NCI-H1694 (cell line): ENCODE measurements around the gene HYAL2.
A peak's percentile ranks its signal among the peaks of the same experiment; 100 is the strongest.

ENCODE experiments used
- DNase-seq: peaks from one replicate; lab custom pipeline; 2025; lab: John Stamatoyannopoulos, UW

HYAL2 gene

GRCh38 chr3:50330330-50330729 is 7.8 kb upstream of the HYAL2 start:
- no peak for DNase-seq

- DNase-seq: peak; percentile 64
These were observed 5.6 kb upstream of the HYAL2 start, which contains the start of gene TUSC2 for GRCh38 chr3:50327943-50328691. Gene TUSC2 (minus strand): TSS chr3:50328223. CDS start chr3:50328099, 124 bp downstream.

DNA sequence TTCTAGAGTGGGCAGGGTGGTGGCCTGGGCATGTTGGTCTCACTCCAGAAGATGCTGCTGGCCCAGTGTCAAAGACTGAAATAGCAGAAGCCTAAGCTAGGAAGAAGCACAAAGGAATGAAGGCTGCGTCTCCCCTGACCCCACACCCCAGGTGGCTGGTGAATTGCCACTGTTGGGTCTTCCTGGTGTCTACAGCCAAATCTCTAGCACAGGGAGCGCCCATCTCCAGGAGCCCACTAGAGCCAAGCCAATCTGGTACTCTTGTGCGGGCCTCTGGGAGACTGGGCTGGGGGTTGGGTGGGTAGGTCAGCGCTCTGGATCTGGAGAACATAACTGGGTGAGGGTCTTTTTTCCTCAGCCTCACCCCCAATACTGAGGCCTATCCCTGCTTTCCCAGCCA is 4.6 kb upstream of the HYAL2 start:
- no peak for DNase-seq

DNA sequence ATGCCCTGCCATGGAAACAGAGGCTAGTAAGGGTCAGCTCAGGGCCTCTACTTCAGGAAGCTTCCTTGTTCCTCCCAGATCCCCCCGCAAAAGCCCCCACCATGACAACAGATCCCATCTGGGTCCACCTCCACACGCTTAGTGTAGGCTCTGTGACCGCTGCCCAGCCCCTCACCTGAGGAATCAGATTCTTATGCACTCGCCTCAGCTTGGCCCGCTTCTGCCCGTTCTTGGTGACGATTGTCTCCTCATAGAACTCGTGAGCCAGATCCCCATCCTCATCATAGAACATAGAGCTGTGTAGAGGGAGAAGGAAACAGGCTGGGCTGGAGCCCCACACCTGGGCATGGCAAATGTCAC is 3.6 kb upstream of the HYAL2 start:
- no peak for DNase-seq

GRCh38 chr3:50325497-50326181 is 3.1 kb upstream of the HYAL2 start:
- DNase-seq: no peak

DNA sequence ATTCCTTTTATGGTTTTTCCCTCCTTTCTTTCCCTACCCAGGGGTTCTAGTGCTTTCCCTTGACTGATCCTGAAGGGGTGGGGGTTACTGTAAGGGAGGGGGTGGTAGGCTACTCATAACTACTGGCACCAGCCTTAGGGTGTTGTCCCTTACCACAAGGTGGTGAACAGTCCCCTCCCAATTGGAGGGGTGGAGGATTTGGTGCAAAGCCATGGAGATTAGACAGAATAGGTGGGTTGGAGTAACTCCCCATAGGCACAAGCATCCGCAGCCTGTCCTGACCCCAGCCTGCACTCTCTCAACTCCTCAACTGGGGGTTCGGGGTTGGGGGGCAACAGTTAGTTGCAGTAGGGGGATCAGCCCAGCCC is 2.6 kb upstream of the HYAL2 start:
- no peak for DNase-seq

- peak; percentile 19 for DNase-seq
These were observed 2.0 kb upstream of the HYAL2 start for GRCh38 chr3:50324351-50325112.

- no peak for DNase-seq
These were observed 1.2 kb upstream of the HYAL2 start for GRCh38 chr3:50323614-50324199.

DNA sequence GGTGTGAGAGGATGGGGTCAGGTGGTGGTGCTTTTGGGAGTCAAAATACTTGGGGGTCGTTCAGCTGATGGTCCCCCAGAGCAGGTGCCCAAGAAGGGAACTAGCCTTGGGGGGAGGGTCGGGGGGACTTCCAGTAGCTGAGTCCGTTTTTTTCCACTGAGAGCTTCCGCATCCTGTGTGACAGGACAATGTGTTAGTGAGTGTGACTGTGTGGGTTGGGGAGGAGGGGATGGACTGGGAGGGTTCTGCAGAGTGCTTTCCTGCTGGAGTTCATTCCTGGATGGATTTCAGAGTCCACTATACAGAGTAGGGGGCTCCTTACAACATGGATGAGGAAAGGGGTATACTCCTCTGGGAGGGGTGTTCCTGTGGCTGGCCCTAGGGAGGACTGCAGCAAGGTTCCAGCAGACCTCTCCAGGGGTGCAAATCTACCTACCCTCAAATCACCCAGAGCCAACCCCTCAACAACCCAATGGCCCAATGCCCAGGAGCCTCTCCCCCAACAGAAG is 601 bp upstream of the HYAL2 start:
- DNase-seq: no peak

- DNase-seq: no peak
These were observed 495 bp downstream of the HYAL2 start for GRCh38 chr3:50322115-50322385.

DNA sequence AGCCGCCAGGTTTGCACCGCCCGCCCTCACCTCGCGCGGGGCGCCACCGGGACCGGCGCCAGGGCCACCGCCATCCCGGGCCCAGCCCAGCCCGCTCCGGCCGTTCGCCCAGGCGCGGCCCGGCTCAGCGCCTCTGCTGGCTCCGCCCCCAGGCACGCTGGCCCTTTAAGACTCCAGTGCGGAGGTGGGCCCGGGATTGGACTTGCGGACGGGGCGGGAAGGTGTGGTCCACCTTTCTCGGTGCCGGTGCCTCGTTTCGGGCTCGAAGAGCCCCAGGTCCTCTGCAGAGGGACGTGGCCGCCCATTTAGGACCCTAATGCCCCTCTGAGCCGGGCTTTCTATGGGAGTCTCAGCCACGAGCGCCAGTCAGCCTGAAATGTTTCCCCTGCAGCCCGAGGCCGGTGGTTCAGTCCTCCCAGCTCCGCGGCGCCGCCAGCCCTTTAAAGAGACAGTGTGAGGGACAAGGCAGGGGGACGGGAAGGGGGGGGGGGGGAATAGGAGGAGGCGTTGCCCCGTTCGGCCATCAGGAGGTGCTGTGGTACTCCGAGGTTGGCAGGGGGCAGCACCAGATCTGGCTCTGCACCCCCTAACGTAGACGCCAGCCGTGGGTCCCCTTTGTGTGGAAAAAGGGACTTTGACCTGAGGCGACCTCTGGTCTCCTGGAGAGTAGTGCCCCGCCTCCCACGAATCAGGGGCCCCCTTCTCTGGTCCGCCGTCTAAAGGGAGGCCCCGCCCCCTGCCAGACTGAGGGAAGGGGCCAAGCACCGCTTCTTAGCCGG is 1.0 kb downstream of the HYAL2 start:
- peak; percentile 9 for DNase-seq

- no peak for DNase-seq
These were observed 1.7 kb downstream of the HYAL2 start for GRCh38 chr3:50320853-50321335.

- DNase-seq: no peak
These were observed 2.5 kb downstream of the HYAL2 start for GRCh38 chr3:50319894-50320625.

- no peak for DNase-seq
These were observed 3.2 kb downstream of the HYAL2 start for GRCh38 chr3:50319181-50319893.

GRCh38 chr3:50318615-50319014 is 3.9 kb downstream of the HYAL2 start:
- no peak for DNase-seq

DNA sequence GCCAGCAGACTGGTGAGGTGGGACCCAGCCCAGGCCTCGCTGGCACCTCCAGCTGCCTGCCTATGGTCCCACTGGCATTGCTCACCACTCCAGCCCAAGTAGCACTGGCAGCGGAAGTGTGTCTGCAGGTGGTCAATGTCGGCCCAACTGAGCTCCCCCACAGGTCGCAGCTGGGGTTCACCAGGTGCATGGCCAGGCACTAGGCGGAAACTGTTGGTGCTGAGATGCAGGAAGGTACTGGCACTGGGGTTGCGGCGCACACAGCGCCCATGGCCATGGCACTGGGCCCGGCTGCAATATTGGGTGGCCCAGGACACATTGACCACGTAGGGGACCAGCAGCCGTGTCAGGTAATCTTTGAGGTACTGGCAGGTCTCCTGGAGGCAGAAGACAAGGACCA is 4.4 kb downstream of the HYAL2 start:
- no peak for DNase-seq

DNA sequence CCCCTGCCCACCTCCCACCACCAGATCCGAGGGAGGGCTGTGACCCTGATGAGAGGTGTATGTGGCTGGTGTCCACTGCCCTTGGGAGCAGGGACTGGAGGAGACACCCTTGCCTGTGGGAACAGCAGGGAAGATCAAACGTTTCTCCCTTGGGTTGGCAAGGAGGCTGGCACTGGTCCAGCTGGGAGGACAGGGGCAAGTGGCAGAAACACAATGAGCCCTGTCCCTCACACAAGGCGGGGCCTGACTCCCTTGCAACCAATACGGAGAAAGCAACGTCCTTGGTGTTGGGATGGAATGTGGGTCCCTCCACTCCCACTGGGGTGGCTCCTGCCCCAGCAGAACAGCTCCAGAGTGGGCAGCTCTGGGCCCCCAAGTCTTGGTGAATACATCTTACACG is 5.2 kb downstream of the HYAL2 start:
- DNase-seq: no peak

GRCh38 chr3:50316657-50317242 is 5.8 kb downstream of the HYAL2 start:
- DNase-seq: no peak

DNA sequence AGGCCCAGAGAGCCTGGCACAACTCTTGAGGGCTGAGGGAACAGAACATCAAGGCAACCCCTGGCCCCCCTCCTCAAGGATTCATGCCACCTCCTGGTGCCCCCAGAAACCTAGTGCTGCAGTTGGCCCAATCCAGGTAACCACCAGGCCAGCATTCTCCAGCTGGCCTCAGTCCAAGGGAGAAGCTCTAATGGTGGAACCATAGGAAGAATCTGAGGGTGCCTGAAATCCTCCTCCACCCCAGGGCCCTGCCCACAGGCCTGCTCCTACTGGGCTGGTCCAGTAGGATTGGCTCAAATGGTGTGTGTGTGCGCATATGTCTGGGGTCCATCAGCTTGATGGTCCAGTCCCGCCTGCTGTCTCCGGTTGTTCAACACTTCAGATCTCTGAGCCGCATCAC is 7.7 kb downstream of the HYAL2 start:
- DNase-seq: no peak

GRCh38 chr3:50314342-50314741 is 8.2 kb downstream of the HYAL2 start:
- DNase-seq: no peak
